Astrocyte (in vitro differentiated cells and primary cell): Measurements from ENCODE around the gene RCOR1.

Experiments
- CTCF ChIP-seq: IDR thresholded peaks from 2 replicates; pipeline ENCODE4 v1.5.1; 2011; ENCODE audit warnings: low read depth, mild to moderate bottlenecking, inconsistent platforms, low read length, moderate library complexity; ENCODE audit not compliant: insufficient read depth
- EZH2 ChIP-seq: IDR thresholded peaks from 2 replicates; pipeline ENCODE4 v1.6.1; 2012; ENCODE audit warnings: mild to moderate bottlenecking, low read length, inconsistent platforms; ENCODE audit not compliant: insufficient read depth

- TF ChIP-seq CTCF, result no peak
- TF ChIP-seq EZH2, result no peak
Measured at GRCh38 chr14:102565331-102565887, 27.0 kb upstream of the RCOR1 start.
